OCI-LY3 (cell line): ENCODE data around the gene ATP8A2.

ENCODE experiments used
- H2AFZ ChIP-seq: fragments of 200-600, 300-600 bp; shearing (Covaris generic); 2 replicates; pipeline ENCODE4 v1.6.0; 2014; ENCODE audit warnings: antibody characterized with exemption, low read depth, low read length
- H3K27ac ChIP-seq: fragments of 200-600, 300-600 bp; sonication (generic); 2 replicates; pipeline ENCODE4 v1.5.1; 2014; ENCODE audit warnings: mild to moderate bottlenecking, low read length, moderate library complexity, mixed read lengths
- H3K27me3 ChIP-seq: fragments of 200-600, 300-600 bp; sonication (generic); 2 replicates; pipeline ENCODE4 v1.6.1; 2014; ENCODE audit warnings: low read depth, low read length, mixed read lengths
- H3K36me3 ChIP-seq: fragments of 200-600, 300-600 bp; sonication (generic); replicated peaks from 2 replicates; pipeline ENCODE3; 2014; ENCODE audit warnings: low read depth, low read length, mixed read lengths
- H3K4me1 ChIP-seq: fragments of 300-600, 200-600 bp; sonication (generic); 2 replicates; pipeline ENCODE4 v1.6.1; 2014; ENCODE audit warnings: low read length, mixed read lengths
- H3K4me2 ChIP-seq: fragments of 200-600, 300-600 bp; sonication (generic); 2 replicates; pipeline ENCODE4 v1.6.1; 2014; ENCODE audit warnings: low read length, mixed read lengths
- H3K4me3 ChIP-seq: fragments of 300-600, 200-600 bp; sonication (generic); 2 replicates; pipeline ENCODE4 v1.5.1; 2014; ENCODE audit warnings: antibody characterized with exemption, mild to moderate bottlenecking, low read length, moderate library complexity
- H3K79me2 ChIP-seq: fragments of 300-600, 200-600 bp; shearing (Covaris generic); 2 replicates; pipeline ENCODE4 v1.6.1; 2014; ENCODE audit warnings: mild to moderate bottlenecking, low read length, mixed read lengths
- H3K9ac ChIP-seq: fragments of 300-600, 200-600 bp; shearing (Covaris generic); 2 replicates; pipeline ENCODE4 v1.6.0; 2014; ENCODE audit warnings: mild to moderate bottlenecking, low read length, moderate library complexity
- H3K9me3 ChIP-seq: fragments of 200-600, 300-600 bp; shearing (Covaris generic); 2 replicates; pipeline ENCODE4 v1.6.1; 2014; ENCODE audit warnings: low read length, mixed read lengths; ENCODE audit not compliant: insufficient read depth
- H4K20me1 ChIP-seq: fragments of 200-600, 300-600 bp; sonication (generic); 2 replicates; pipeline ENCODE4 v1.6.1; 2016; ENCODE audit warnings: low read length, mixed read lengths; ENCODE audit not compliant: insufficient read depth
- EZH2phosphoT487 ChIP-seq: fragments of 200-600 bp; shearing (Covaris generic); IDR thresholded peaks from 2 replicates; pipeline ENCODE4 v1.6.1; 2018; ENCODE audit warnings: antibody characterized with exemption, mixed run types, low read depth
- TF ChIP-seq, protein P1 (sequence below): fragments of 200-600, 300-600 bp; sonication (generic); IDR thresholded peaks from 2 replicates; pipeline ENCODE4 v1.5.1; 2014; ENCODE audit warnings: antibody characterized with exemption, low read length, low read depth

ATP8A2 gene

DNA sequence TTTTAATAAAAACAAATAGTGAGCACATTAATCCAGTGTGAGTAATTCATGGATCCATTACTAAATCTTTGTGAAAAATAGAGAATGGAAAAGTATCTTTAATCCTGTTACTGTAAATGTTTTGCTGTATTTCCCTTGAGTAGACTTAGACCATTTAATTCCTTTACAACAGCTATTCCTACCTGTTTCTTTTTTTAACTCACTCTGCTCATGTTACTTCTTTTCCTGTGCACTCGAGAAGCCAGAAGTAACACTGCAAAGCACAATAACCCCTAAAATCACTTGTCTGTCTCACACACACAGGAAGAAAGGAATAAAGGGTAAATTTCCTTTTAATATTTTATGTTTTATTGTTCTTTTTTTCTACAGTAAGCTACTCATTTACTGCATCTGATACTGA lies 435.8 kb downstream of the ATP8A2 start:
- Histone ChIP-seq H3K36me3 (peaks cover 31% of the 10 kb centered on the region), H3K9me3 (peaks cover 47% of the 10 kb centered on the region)

DNA sequence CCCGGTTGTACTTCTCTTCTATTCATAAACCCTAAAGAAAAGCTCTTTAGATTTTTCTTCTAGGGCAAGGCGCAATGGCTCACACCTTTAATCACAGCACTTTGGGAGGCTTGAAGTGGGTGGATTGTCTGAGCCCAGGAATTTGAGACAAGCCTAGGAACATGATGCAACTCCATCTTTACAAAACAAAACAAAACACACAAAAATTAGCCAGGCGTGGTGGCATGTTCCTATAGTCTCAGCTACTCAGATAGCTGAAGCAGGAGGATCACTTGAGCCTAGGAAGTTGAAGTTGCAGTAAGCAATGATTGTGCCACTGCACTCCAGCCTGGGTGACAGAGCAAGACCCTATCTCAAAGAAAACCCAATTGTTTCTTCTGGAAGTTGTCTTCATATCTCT lies 439.7 kb downstream of the ATP8A2 start:
- Histone ChIP-seq H3K9me3 (peaks cover 18% of the 10 kb centered on the region), H3K27me3 (no peaks in the 10 kb centered on the region), H2AFZ (no peak overlapping the region), H3K4me2 (no peak overlapping the region), H3K27ac (no peak overlapping the region), H3K4me3 (no peak overlapping the region), H3K36me3 (peaks cover 11% of the 10 kb centered on the region), H3K79me2 (no peaks in the 10 kb centered on the region), H3K9ac (no peak overlapping the region), H4K20me1 (no peaks in the 10 kb centered on the region), H3K4me1 (peaks cover 9% of the 10 kb centered on the region)
- TF ChIP-seq EZH2phosphoT487 = no peak
- TF ChIP-seq, protein P1, sequence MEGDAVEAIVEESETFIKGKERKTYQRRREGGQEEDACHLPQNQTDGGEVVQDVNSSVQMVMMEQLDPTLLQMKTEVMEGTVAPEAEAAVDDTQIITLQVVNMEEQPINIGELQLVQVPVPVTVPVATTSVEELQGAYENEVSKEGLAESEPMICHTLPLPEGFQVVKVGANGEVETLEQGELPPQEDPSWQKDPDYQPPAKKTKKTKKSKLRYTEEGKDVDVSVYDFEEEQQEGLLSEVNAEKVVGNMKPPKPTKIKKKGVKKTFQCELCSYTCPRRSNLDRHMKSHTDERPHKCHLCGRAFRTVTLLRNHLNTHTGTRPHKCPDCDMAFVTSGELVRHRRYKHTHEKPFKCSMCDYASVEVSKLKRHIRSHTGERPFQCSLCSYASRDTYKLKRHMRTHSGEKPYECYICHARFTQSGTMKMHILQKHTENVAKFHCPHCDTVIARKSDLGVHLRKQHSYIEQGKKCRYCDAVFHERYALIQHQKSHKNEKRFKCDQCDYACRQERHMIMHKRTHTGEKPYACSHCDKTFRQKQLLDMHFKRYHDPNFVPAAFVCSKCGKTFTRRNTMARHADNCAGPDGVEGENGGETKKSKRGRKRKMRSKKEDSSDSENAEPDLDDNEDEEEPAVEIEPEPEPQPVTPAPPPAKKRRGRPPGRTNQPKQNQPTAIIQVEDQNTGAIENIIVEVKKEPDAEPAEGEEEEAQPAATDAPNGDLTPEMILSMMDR = no peak

More for the DNA sequence above, 435.8 kb downstream of the ATP8A2 start:
- Histone ChIP-seq H3K9ac (no peak overlapping the region), H3K4me1 (peaks cover 25% of the 10 kb centered on the region), H3K27ac (no peak overlapping the region), H4K20me1 (no peaks in the 10 kb centered on the region), H2AFZ (no peak overlapping the region), H3K27me3 (no peaks in the 10 kb centered on the region), H3K4me2 (no peak overlapping the region), H3K4me3 (no peak overlapping the region), H3K79me2 (no peaks in the 10 kb centered on the region)
- TF ChIP-seq, protein P1 = no peak
- TF ChIP-seq EZH2phosphoT487 = no peak

DNA sequence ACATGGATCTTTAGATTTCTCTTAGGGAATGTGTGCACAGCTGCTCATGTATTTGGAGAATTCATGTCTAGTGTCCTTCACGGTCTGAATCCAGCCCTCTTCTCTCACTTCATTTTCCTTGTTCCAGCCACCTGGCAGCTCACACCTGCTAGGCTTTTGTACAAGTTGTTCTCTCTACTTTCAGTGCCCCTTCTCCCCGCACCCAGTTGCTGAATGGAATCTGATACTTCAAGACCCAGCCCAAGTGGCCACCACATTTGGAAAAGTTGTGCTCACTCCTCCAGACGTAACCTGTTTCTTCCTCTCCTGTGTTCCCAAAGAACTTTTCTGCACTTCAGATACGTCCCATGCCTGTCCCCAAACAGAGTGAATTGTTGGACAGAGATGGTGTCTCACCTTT lies 444.5 kb downstream of the ATP8A2 start:
- no peaks in the 10 kb centered on the region for H3K27me3 ChIP-seq
- peaks cover 3% of the 10 kb centered on the region; the same call in 1 of the 2 replicates for H3K9me3 ChIP-seq
- H3K27ac ChIP-seq = no peak overlapping the region
- H3K36me3 ChIP-seq = no peaks in the 10 kb centered on the region
- H3K4me2 ChIP-seq = no peak overlapping the region
- H3K4me3 ChIP-seq = no peak overlapping the region
- H3K9ac ChIP-seq = no peak overlapping the region
- no peaks in the 10 kb centered on the region for H3K4me1 ChIP-seq
- no peak overlapping the region for H2AFZ ChIP-seq
- TF ChIP-seq EZH2phosphoT487 = no peak
- TF ChIP-seq, protein P1 = no peak
- no peaks in the 10 kb centered on the region for H3K79me2 ChIP-seq
- H4K20me1 ChIP-seq = no peaks in the 10 kb centered on the region

DNA sequence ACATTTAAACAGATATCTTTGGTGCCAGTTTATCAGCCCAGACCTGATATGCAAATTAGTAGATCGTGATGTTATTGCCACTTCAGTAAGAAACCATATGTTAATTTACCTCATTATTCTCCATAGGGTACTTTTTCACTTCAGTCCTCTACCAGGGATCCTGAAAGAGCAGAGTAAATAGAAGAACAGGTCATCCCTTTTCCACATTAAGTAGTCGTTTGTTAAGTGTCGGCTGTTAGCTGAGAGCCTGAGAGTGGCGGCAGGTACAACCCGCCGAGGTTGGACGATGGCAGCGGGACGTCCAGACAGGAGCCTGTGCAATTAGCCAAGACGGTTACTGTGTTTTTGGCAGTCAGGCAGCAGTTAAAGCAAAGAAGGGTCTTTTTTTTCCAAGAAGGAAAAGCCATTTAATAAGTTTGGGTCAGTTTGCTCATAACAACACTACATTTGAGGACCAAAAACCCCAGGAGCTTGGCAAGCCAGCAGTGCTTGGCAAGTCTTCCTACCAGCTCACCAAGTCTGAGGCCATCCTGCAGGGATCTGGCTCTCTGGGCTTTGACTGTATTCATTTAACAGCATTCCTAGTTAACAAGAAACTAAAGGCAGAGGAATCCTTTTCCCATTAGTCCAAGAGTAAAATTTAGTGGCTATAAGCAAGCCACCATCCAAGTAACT lies 448.2 kb downstream of the ATP8A2 start:
- H4K20me1 ChIP-seq = no peaks in the 10 kb centered on the region
- no peaks in the 10 kb centered on the region for H3K27me3 ChIP-seq
- no peaks in the 10 kb centered on the region for H3K36me3 ChIP-seq
- TF ChIP-seq EZH2phosphoT487 = no peak
- TF ChIP-seq, protein P1 = no peak
- H3K4me3 ChIP-seq = no peak overlapping the region
- H2AFZ ChIP-seq = no peak overlapping the region
- no peak overlapping the region for H3K4me2 ChIP-seq
- no peaks in the 10 kb centered on the region for H3K4me1 ChIP-seq
- no peaks in the 10 kb centered on the region for H3K9me3 ChIP-seq
- H3K79me2 ChIP-seq = no peaks in the 10 kb centered on the region
- H3K9ac ChIP-seq = no peak overlapping the region
- H3K27ac ChIP-seq = no peak overlapping the region
